Endothelial cell of umbilical vein (primary cell): ENCODE results near the gene RSPH6A. TPM values are rescaled to one million over a fixed set of nuclear protein-coding genes. Genes with fewer than 3 reads are reported as not detected.

ENCODE experiments used
- BruUV-seq: library from RNA; stranded (reverse); fragments of 400-500 nt; replicated peaks from 2 replicates; lab custom pipeline; 2021; lab: Mats Ljungman, UMichigan
- CTCF ChIA-PET: fragments of 300-600, 350-600 bp; sonication (Branson Sonifier 250); formaldehyde crosslinking; loops from one replicate; lab custom pipeline; 2021; ENCODE audit warnings: antibody characterized with exemption, inconsistent platforms; lab: Charles Lee
- POLR2A ChIA-PET: fragments of 300-600, 350-600 bp; sonication (Branson Sonifier 250); formaldehyde crosslinking; loops from one replicate; lab custom pipeline; 2021; ENCODE audit warnings: antibody characterized with exemption, inconsistent platforms; lab: Charles Lee
- DNase-seq: peaks from one replicate; pipeline ENCODE4 v3.0.0-alpha.2; 2011; ENCODE audit warnings: low read depth, low spot score
- FAIRE-seq: peaks from 2 replicates; lab custom pipeline; 2011; peaks lifted over from hg19 to GRCh38; lab: Jason Lieb, UNC
- H2AFZ ChIP-seq: 2 replicates; pipeline ENCODE4 v1.6.0; 2012; ENCODE audit warnings: low read depth, low read length, control low read depth, inconsistent platforms
- H3K27ac ChIP-seq: 2 replicates; pipeline ENCODE4 v1.5.1; 2011; ENCODE audit warnings: low read depth, mild to moderate bottlenecking, control low read depth, low read length, moderate library complexity; ENCODE audit not compliant: insufficient read depth
- H3K27me3 ChIP-seq, 2 experiments: 2 replicates each; pipeline versions ENCODE4 v1.6.0 to v1.6.1; 2011; ENCODE audit warnings: low read length in 2 of 2, mixed read lengths in 1 of 2; ENCODE audit not compliant: control insufficient read depth in 2 of 2, insufficient read depth in 2 of 2
- H3K36me3 ChIP-seq, 2 experiments: 2 replicates in 1 of 2; 3 replicates in 1 of 2; pipeline ENCODE4 v1.5.1; 2011; ENCODE audit warnings: low read length in 2 of 2, mild to moderate bottlenecking in 1 of 2, moderate library complexity in 1 of 2; ENCODE audit not compliant: control insufficient read depth in 2 of 2, insufficient read depth in 2 of 2; ENCODE audit errors: extremely low read depth in 1 of 2
- H3K4me1 ChIP-seq: 3 replicates; pipeline ENCODE4 v1.5.1; 2011; ENCODE audit warnings: mild to moderate bottlenecking, low read length; ENCODE audit not compliant: control insufficient read depth, insufficient read depth; ENCODE audit errors: extremely low read depth
- H3K4me2 ChIP-seq: 2 replicates; pipeline ENCODE4 v1.6.1; 2011; ENCODE audit warnings: low read length, control low read depth, mixed read lengths; ENCODE audit not compliant: insufficient read depth
- H3K4me3 ChIP-seq, 3 experiments: fragments of 200-600 bp in 1 of 3; sonication (generic), shearing (Covaris generic) in 1 of 3; replicated peaks in 1 of 3; 2 replicates each; pipeline ENCODE4 v1.5.1; 2011 to 2016; ENCODE audit warnings: control low read depth in 3 of 3, low read length in 3 of 3, mild to moderate bottlenecking in 2 of 3, inconsistent platforms in 1 of 3, low read depth in 1 of 3, moderate library complexity in 1 of 3; ENCODE audit not compliant: insufficient read depth in 1 of 3
- H3K79me2 ChIP-seq: 2 replicates; pipeline ENCODE4 v1.6.0; 2012; ENCODE audit warnings: low read length, inconsistent platforms; ENCODE audit not compliant: control insufficient read depth, insufficient read depth
- H3K9ac ChIP-seq: replicated peaks from 2 replicates; pipeline ENCODE3; 2011; ENCODE audit warnings: low read length, control low read depth; ENCODE audit not compliant: insufficient read depth; ENCODE audit errors: extremely low read depth
- H3K9me1 ChIP-seq: replicated peaks from 3 replicates; pipeline ENCODE4 v1.6.0; 2011; ENCODE audit warnings: mild to moderate bottlenecking, low read length; ENCODE audit not compliant: control insufficient read depth, insufficient read depth; ENCODE audit errors: extremely low read depth
- H3K9me3 ChIP-seq: replicated peaks from 2 replicates; pipeline ENCODE4 v1.5.1; 2012; ENCODE audit warnings: low read length, inconsistent platforms; ENCODE audit not compliant: control insufficient read depth, insufficient read depth
- H4K20me1 ChIP-seq: replicated peaks from 2 replicates; pipeline ENCODE3; 2011; ENCODE audit warnings: mild to moderate bottlenecking, low read length; ENCODE audit not compliant: control insufficient read depth, insufficient read depth; ENCODE audit errors: extremely low read depth
- FOS ChIP-seq: IDR thresholded peaks from 2 replicates; pipeline ENCODE4 v1.6.1; 2011; ENCODE audit warnings: mild to moderate bottlenecking, low read length, moderate library complexity, borderline replicate concordance; ENCODE audit not compliant: insufficient read depth
- GATA2 ChIP-seq: IDR thresholded peaks from 2 replicates; pipeline ENCODE4 v1.7.0; 2011; ENCODE audit warnings: low read depth, mild to moderate bottlenecking, moderate library complexity, mixed read lengths, low read length; ENCODE audit not compliant: insufficient read length, insufficient read depth
- JUN ChIP-seq: IDR thresholded peaks from 2 replicates; pipeline ENCODE4 v1.6.1; 2011; ENCODE audit warnings: borderline replicate concordance, low read depth; ENCODE audit not compliant: insufficient read length, insufficient read depth
- MYC ChIP-seq: IDR thresholded peaks from one replicate; pipeline ENCODE4 v1.6.1; 2011; ENCODE audit warnings: mild to moderate bottlenecking, low read depth, low read length
- POLR2A ChIP-seq: IDR thresholded peaks from 2 replicates; pipeline ENCODE4 v1.6.1; 2012; ENCODE audit warnings: low read depth, mild to moderate bottlenecking, control low read depth, low read length
- dilution Hi-C: fragments of 300-500 bp; cut with MboI; formaldehyde crosslinking; loops from one replicate; pipeline ENCODE4 v1.15.0; 2019; ENCODE audit warnings: low sequenced_read_pairs; ENCODE audit not compliant: extremely low pct_ligation_motif_present
- intact Hi-C: fragments of 100-400 bp; cut with micrococcal nuclease; formaldehyde crosslinking; loops from one replicate; pipeline ENCODE4 v1.10.0; 2022
- polyA plus RNA-seq, 4 experiments: library from polyadenylated mRNA; depleted of rRNA in 3 of 4; stranded (reverse) in 3 of 4; unstranded in 1 of 4; fragments of >200 nt; gene quantifications; 2 replicates each; pipeline versions ENCODE4 v1.2.1 to v1.2.3, GENCODE V29; 2011 to 2012; ENCODE audit warnings: missing spikeins in 1 of 4
- total RNA-seq: library from RNA; stranded (reverse); gene quantifications from 2 replicates; pipeline ENCODE4 v1.2.3, GENCODE V29; 2021
- TF ChIP-seq, protein P1 (sequence below): IDR thresholded peaks from 2 replicates; pipeline ENCODE4 v1.6.1; 2011; ENCODE audit not compliant: insufficient read depth, insufficient read length
- TF ChIP-seq, protein P2 (sequence below), 2 donors: IDR thresholded peaks; 1 replicate in 1 of 2; 2 replicates in 1 of 2; pipeline ENCODE4 v1.5.1; 2011; ENCODE audit warnings: low read length in 2 of 2, mild to moderate bottlenecking in 2 of 2, moderate library complexity in 2 of 2, control low read depth in 1 of 2, inconsistent platforms in 1 of 2, low read depth in 1 of 2; ENCODE audit not compliant: insufficient read depth in 1 of 2; ENCODE audit errors: extremely low read depth in 1 of 2

The RSPH6A gene
- total and polyA plus RNA-seq, 2 donors (not counting 3 experiments of a cell fraction or from before 2014, with no cell fraction given), result 0.03 to 0.62 TPM

GRCh38 chr19:45746866-45747265 is 68.2 kb downstream of the RSPH6A start:
- no peak overlapping the region for H3K27ac ChIP-seq
- DNase-seq, result no peak
- no peak overlapping the region for H2AFZ ChIP-seq
- ChIA-PET POLR2A (no interaction called here), CTCF (no interaction called here)
- no peaks in the 10 kb centered on the region for H3K36me3 ChIP-seq
- no peak overlapping the region for H3K4me3 ChIP-seq
- no peak overlapping the region for H3K9ac ChIP-seq
- intact Hi-C loops (no loop called here), dilution Hi-C loops (no loop called here)
- FAIRE-seq, result no peak
- no peaks in the 10 kb centered on the region for H3K79me2 ChIP-seq
- no peaks in the 10 kb centered on the region for H4K20me1 ChIP-seq
- TF ChIP-seq GATA2, result no peak
- no peak for TF ChIP-seq MYC
- TF ChIP-seq JUN, result no peak
- no peak for TF ChIP-seq POLR2A
- no peak for TF ChIP-seq FOS
- TF ChIP-seq, protein P1, sequence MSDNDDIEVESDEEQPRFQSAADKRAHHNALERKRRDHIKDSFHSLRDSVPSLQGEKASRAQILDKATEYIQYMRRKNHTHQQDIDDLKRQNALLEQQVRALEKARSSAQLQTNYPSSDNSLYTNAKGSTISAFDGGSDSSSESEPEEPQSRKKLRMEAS, result no peak
- TF ChIP-seq, protein P2, sequence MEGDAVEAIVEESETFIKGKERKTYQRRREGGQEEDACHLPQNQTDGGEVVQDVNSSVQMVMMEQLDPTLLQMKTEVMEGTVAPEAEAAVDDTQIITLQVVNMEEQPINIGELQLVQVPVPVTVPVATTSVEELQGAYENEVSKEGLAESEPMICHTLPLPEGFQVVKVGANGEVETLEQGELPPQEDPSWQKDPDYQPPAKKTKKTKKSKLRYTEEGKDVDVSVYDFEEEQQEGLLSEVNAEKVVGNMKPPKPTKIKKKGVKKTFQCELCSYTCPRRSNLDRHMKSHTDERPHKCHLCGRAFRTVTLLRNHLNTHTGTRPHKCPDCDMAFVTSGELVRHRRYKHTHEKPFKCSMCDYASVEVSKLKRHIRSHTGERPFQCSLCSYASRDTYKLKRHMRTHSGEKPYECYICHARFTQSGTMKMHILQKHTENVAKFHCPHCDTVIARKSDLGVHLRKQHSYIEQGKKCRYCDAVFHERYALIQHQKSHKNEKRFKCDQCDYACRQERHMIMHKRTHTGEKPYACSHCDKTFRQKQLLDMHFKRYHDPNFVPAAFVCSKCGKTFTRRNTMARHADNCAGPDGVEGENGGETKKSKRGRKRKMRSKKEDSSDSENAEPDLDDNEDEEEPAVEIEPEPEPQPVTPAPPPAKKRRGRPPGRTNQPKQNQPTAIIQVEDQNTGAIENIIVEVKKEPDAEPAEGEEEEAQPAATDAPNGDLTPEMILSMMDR (IDR thresholded peaks at IDR 0.05; ENCODE audit: extremely low read depth in 1 of 2, insufficient read depth in 1 of 2, low read depth in 1 of 2, low read length in 2 of 2), result no peak
- no TSS peak for BruUV-seq
- H3K27me3 ChIP-seq, result peaks cover 8% of the 10 kb centered on the region in 2 experiments
- H3K9me1 ChIP-seq, result no peaks in the 10 kb centered on the region
- H3K9me3 ChIP-seq, result no peaks in the 10 kb centered on the region
- no peaks in the 10 kb centered on the region for H3K4me1 ChIP-seq
- H3K4me2 ChIP-seq, result no peak overlapping the region

Other genes starting within 250 kb of the RSPH6A start
- 13.8 and 15.4 TPM in 2 replicates for gene OPA3, start 230.5 kb downstream of the RSPH6A start, total RNA-seq
- gene OPA3, start 230.5 kb downstream of the RSPH6A start, polyA plus RNA-seq, result 16.0 and 17.1 TPM in 2 replicates
- gene GPR4, start 213.1 kb downstream of the RSPH6A start, total RNA-seq, result 26.7 and 30.3 TPM in 2 replicates
- gene GPR4, start 213.1 kb downstream of the RSPH6A start, polyA plus RNA-seq, result 13.4 and 17.9 TPM in 2 replicates
- 27.4 and 28.9 TPM in 2 replicates for gene EML2, start 175.9 kb downstream of the RSPH6A start, total RNA-seq
- 23.3 and 23.8 TPM in 2 replicates for gene EML2, start 175.9 kb downstream of the RSPH6A start, polyA plus RNA-seq
- gene GIPR, start 147.1 kb downstream of the RSPH6A start, total RNA-seq, result not detected in 2 replicates
- gene GIPR, start 147.1 kb downstream of the RSPH6A start, polyA plus RNA-seq, result not detected in 2 replicates
- 519 and 532 TPM in 2 replicates for gene SNRPD2, start 123.4 kb downstream of the RSPH6A start, total RNA-seq
- 406 and 512 TPM in 2 replicates for gene SNRPD2, start 123.4 kb downstream of the RSPH6A start, polyA plus RNA-seq
- gene QPCTL, start 122.6 kb downstream of the RSPH6A start, total RNA-seq, result 15.3 and 17.6 TPM in 2 replicates
- gene QPCTL, start 122.6 kb downstream of the RSPH6A start, polyA plus RNA-seq, result 22.5 and 26.0 TPM in 2 replicates
- gene FBXO46, start 84.4 kb downstream of the RSPH6A start, total RNA-seq, result 18.3 and 21.2 TPM in 2 replicates
- gene FBXO46, start 84.4 kb downstream of the RSPH6A start, polyA plus RNA-seq, result 7.7 and 7.8 TPM in 2 replicates
- gene MEIOSIN, start 81.9 kb downstream of the RSPH6A start, total RNA-seq, result not detected in 2 replicates
- not detected in 2 replicates for gene MEIOSIN, start 81.9 kb downstream of the RSPH6A start, polyA plus RNA-seq
- gene SIX5, start 46.1 kb downstream of the RSPH6A start, total RNA-seq, result 15.2 and 16.7 TPM in 2 replicates
- 13.1 and 15.3 TPM in 2 replicates for gene SIX5, start 46.1 kb downstream of the RSPH6A start, polyA plus RNA-seq
- 70.4 and 73.3 TPM in 2 replicates for gene DMPK, start 32.8 kb downstream of the RSPH6A start, total RNA-seq
- gene DMPK, start 32.8 kb downstream of the RSPH6A start, polyA plus RNA-seq, result 36.6 and 45.2 TPM in 2 replicates
- gene DMWD, start 22.5 kb downstream of the RSPH6A start, total RNA-seq, result 81.1 and 81.6 TPM in 2 replicates
- 36.9 and 45.5 TPM in 2 replicates for gene DMWD, start 22.5 kb downstream of the RSPH6A start, polyA plus RNA-seq
- gene SYMPK, start 47.8 kb upstream of the RSPH6A start, total RNA-seq, result 94.5 and 95.7 TPM in 2 replicates
- gene SYMPK, start 47.8 kb upstream of the RSPH6A start, polyA plus RNA-seq, result 89.8 and 104 TPM in 2 replicates
- gene FOXA3, start 49.0 kb upstream of the RSPH6A start, total RNA-seq, result not detected in 2 replicates
- 0.06 TPM in 2 replicates for gene FOXA3, start 49.0 kb upstream of the RSPH6A start, polyA plus RNA-seq
- gene IRF2BP1, start 70.8 kb upstream of the RSPH6A start, total RNA-seq, result 17.1 and 17.5 TPM in 2 replicates
- 12.3 and 16.6 TPM in 2 replicates for gene IRF2BP1, start 70.8 kb upstream of the RSPH6A start, polyA plus RNA-seq
- gene MYPOP, start 87.3 kb upstream of the RSPH6A start, total RNA-seq, result 9.0 and 9.6 TPM in 2 replicates
- gene MYPOP, start 87.3 kb upstream of the RSPH6A start, polyA plus RNA-seq, result 3.9 TPM in 2 replicates
- gene NANOS2, start 99.5 kb upstream of the RSPH6A start, total RNA-seq, result not detected in 2 replicates
- not detected in 2 replicates for gene NANOS2, start 99.5 kb upstream of the RSPH6A start, polyA plus RNA-seq
- 34.2 and 35.2 TPM in 2 replicates for gene NOVA2, start 158.6 kb upstream of the RSPH6A start, total RNA-seq
- gene NOVA2, start 158.6 kb upstream of the RSPH6A start, polyA plus RNA-seq, result 4.2 and 5.6 TPM in 2 replicates
- gene CCDC61, start 180.2 kb upstream of the RSPH6A start, total RNA-seq, result 14.8 and 20.1 TPM in 2 replicates
- gene CCDC61, start 180.2 kb upstream of the RSPH6A start, polyA plus RNA-seq, result 9.6 and 10.3 TPM in 2 replicates
- gene PGLYRP1, start 207.7 kb upstream of the RSPH6A start, total RNA-seq, result not detected in 2 replicates
- gene PGLYRP1, start 207.7 kb upstream of the RSPH6A start, polyA plus RNA-seq, result not detected in 2 replicates
- not detected in 2 replicates for gene IGFL4, start 225.7 kb upstream of the RSPH6A start, total RNA-seq
- gene IGFL4, start 225.7 kb upstream of the RSPH6A start, polyA plus RNA-seq, result not detected in 2 replicates